ENCODE data around the gene ENDOV. TPM values are rescaled to one million over a fixed set of nuclear protein-coding genes. Genes with fewer than 3 reads are reported as not detected.
"Not testable (repeated sequence)": the region's sequence is repeated elsewhere in the genome, so short reads cannot be mapped to it uniquely, and the experiment has no call there.

Gene ENDOV
- total RNA-seq, 2 experiments from 2014 or later, result 10.1 to 12.0 TPM

GRCh38 chr17:80409626-80410025 lies 5.3 kb upstream of the ENDOV start:
- TF ChIP-seq CTCF (IDR thresholded peaks at IDR 0.05), result no peak
- H3K9me3 Mint-ChIP-seq, result no peaks in the 10 kb centered on the region
- H3K9me3 ChIP-seq (ENCODE audit: control insufficient read depth in 1 of 2, insufficient read depth in 1 of 2, low read length in 2 of 2), result no peaks in the 10 kb centered on the region
- no peak overlapping the region for H3K27ac Mint-ChIP-seq
- H3K4me1 ChIP-seq (ENCODE audit: insufficient read depth, low read length), result peaks cover 10% of the 10 kb centered on the region
- ChIA-PET POLR2A (no interaction called here), CTCF (no interaction called here)
- intact Hi-C loops (cut with DNase I, micrococcal nuclease), result loop anchor here in 1 of 2 experiments (5.0 kb wide), 1 partner anchor 142 kb away; no protein-coding TSS in a partner anchor
- ATAC-seq (ENCODE audit: poor library complexity), result no peak
- H3K36me3 Mint-ChIP-seq (ENCODE audit: low read depth), result no peaks in the 10 kb centered on the region
- no peak overlapping the region for H3K27ac ChIP-seq (ENCODE audit: low read depth in 1 of 2, low read length in 2 of 2)
- H3K27me3 Mint-ChIP-seq, result peaks cover 35% of the 10 kb centered on the region
- H3K4me3 Mint-ChIP-seq, result no peak overlapping the region
- peaks cover 4 to 12% of the 10 kb centered on the region in 2 experiments for H3K27me3 ChIP-seq (ENCODE audit: control insufficient read depth in 1 of 2, insufficient read depth in 2 of 2, low read length in 2 of 2)
- H3K36me3 ChIP-seq (ENCODE audit: insufficient read depth, low read length), result no peaks in the 10 kb centered on the region
- no peak for DNase-seq
- no peak overlapping the region for H3K4me3 ChIP-seq (ENCODE audit: low read length)
- peaks cover 6% of the 10 kb centered on the region for H3K4me1 Mint-ChIP-seq (ENCODE audit: low read depth)

- intact Hi-C loops (cut with DNase I, micrococcal nuclease), result loop anchor here in 1 of 2 experiments (5.0 kb wide), 1 partner anchor 143 kb away; no protein-coding TSS in a partner anchor
- POLR2A ChIA-PET; H3K4me3 Mint-ChIP-seq; H3K27ac Mint-ChIP-seq; H3K4me3 ChIP-seq (ENCODE audit: low read length); H3K9me3 Mint-ChIP-seq; ATAC-seq (ENCODE audit: poor library complexity); H3K27ac ChIP-seq (ENCODE audit: low read depth in 1 of 2, low read length in 2 of 2); H3K36me3 Mint-ChIP-seq (ENCODE audit: low read depth); H3K4me1 Mint-ChIP-seq (ENCODE audit: low read depth); DNase-seq; CTCF ChIA-PET; H3K36me3 ChIP-seq (ENCODE audit: insufficient read depth, low read length); H3K9me3 ChIP-seq (ENCODE audit: control insufficient read depth in 1 of 2, insufficient read depth in 1 of 2, low read length in 2 of 2): not testable (repeated sequence)
- peaks cover 15% of the 10 kb centered on the region for H3K4me1 ChIP-seq (ENCODE audit: insufficient read depth, low read length)
- H3K27me3 Mint-ChIP-seq, result peaks cover 35% of the 10 kb centered on the region
- peaks cover 4 to 13% of the 10 kb centered on the region in 2 experiments for H3K27me3 ChIP-seq (ENCODE audit: control insufficient read depth in 1 of 2, insufficient read depth in 2 of 2, low read length in 2 of 2)
These were observed 4.4 kb upstream of the ENDOV start for GRCh38 chr17:80410441-80411087.

DNA sequence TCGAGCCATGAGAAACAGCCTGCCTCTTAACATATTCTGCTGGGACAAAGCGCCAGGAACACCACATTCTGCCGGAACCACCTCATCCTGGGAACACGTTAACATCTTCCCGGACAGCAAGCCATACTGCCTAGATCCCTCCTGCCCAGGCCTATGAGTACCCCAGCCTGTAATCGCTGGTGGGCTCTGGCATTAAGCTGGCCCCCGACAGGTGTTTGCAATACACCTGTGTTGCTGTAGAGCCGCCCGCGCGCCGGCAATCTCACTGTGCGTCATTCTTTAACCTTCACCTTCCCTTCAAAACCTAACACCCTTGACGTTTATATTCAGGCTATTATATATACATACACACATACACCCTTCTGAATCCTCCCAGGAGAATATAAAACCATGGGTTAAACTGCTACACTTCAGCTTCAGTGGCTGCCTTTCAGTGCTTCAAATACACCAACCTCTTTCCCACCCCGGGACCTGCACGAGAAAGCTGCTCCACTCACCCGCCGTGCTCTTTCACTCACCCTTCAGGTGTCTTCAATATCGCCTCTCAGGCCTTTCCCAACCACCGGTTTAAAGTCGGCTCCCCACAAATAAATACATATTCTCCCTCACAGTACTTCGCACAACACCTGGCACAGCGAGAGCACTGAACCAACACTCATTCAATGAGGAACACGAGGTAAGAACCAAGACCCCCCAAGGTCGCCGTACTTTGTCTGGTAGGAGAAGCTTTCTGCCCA lies 1.0 kb upstream of the ENDOV start:
- ChIA-PET POLR2A (interaction anchor here (1.7 kb wide), 1 partner anchor 41 kb away, joined by 13 read pairs; no protein-coding TSS in a partner anchor), CTCF (interaction anchor here (1.2 kb wide), 1 partner anchor 13 kb away, joined by 3 read pairs; no protein-coding TSS in a partner anchor)
- H3K4me3 Mint-ChIP-seq, result peak overlapping the region; percentile 93
- no peaks in the 10 kb centered on the region for H3K9me3 ChIP-seq (ENCODE audit: control insufficient read depth in 1 of 2, insufficient read depth in 1 of 2, low read length in 2 of 2)
- H3K36me3 Mint-ChIP-seq (ENCODE audit: low read depth), result peaks cover 20% of the 10 kb centered on the region
- intact Hi-C loops (cut with DNase I, micrococcal nuclease), result loop anchor here (1.0 to 5.0 kb wide), 3 partner anchors 40 to 147 kb away; no protein-coding TSS in a partner anchor
- H3K4me1 ChIP-seq (ENCODE audit: insufficient read depth, low read length), result peaks cover 31% of the 10 kb centered on the region
- H3K4me3 ChIP-seq (ENCODE audit: low read length), result peak overlapping the region; percentile 100
- no peak for TF ChIP-seq CTCF (IDR thresholded peaks at IDR 0.05)
- DNase-seq (peak in 2 of 14 experiments; percentile 10 to 24), ATAC-seq (ENCODE audit: poor library complexity) (no peak)
- H3K27me3 Mint-ChIP-seq, result peaks cover 31% of the 10 kb centered on the region
- H3K9me3 Mint-ChIP-seq, result no peaks in the 10 kb centered on the region
- H3K27me3 ChIP-seq (ENCODE audit: control insufficient read depth in 1 of 2, insufficient read depth in 2 of 2, low read length in 2 of 2), result peaks cover 0 to 10% of the 10 kb centered on the region in 2 experiments
- H3K27ac ChIP-seq (ENCODE audit: low read depth in 1 of 2, low read length in 2 of 2), result no peak overlapping the region
- H3K27ac Mint-ChIP-seq, result peak overlapping the region; percentile 7
- H3K4me1 Mint-ChIP-seq (ENCODE audit: low read depth), result peaks cover 29% of the 10 kb centered on the region
- peaks cover 11% of the 10 kb centered on the region for H3K36me3 ChIP-seq (ENCODE audit: insufficient read depth, low read length)

All from CD4-positive, alpha-beta T cell (primary cell).